ENCODE data around the gene PAQR7. TPM values are rescaled to one million over a fixed set of nuclear protein-coding genes. Genes with fewer than 3 reads are reported as not detected.

The PAQR7 gene
- polyA plus RNA-seq, 1 donor from 2014 or later, result 4.1 TPM

GRCh38 chr1:25863486-25864262, 11.8 kb downstream of the PAQR7 start:
- Histone ChIP-seq H4K20me1 (ENCODE audit: insufficient read depth) (no peaks in the 10 kb centered on the region), H3K4me3 (ENCODE audit: low read length) (no peak overlapping the region), H3K9ac (ENCODE audit: low read length) (no peak overlapping the region), H3K4me2 (ENCODE audit: low read length) (no peak overlapping the region), H3K9me3 (ENCODE audit: low read length) (no peaks in the 10 kb centered on the region), H2AFZ (ENCODE audit: low read depth, low read length) (no peak overlapping the region), H3K27me3 (ENCODE audit: insufficient read depth, low read depth, low read length) (peaks cover 5% of the 10 kb centered on the region), H3K36me3 (ENCODE audit: insufficient read depth, low read length) (peaks cover 5% of the 10 kb centered on the region), H3K27ac (ENCODE audit: low read length) (no peak overlapping the region), H3K9me2 (ENCODE audit: insufficient read depth, low read length) (no peaks in the 10 kb centered on the region), H3F3A (ENCODE audit: insufficient read depth, low read length, poor library complexity, severe bottlenecking) (no peaks in the 10 kb centered on the region), H3K79me2 (replicated peaks; ENCODE audit: insufficient read depth, low read length) (no peaks in the 10 kb centered on the region)
- TF ChIP-seq MXI1 (conservative IDR thresholded peaks at IDR 0.05; ENCODE audit: poor library complexity, severe bottlenecking) (no peak), RAD21 (conservative IDR thresholded peaks at IDR 0.05) (no peak), EP300 (conservative IDR thresholded peaks at IDR 0.05; ENCODE audit: poor library complexity, severe bottlenecking) (no peak), POLR2AphosphoS5 (IDR thresholded peaks at IDR 0.05) (no peak), EZH2 (IDR thresholded peaks at IDR 0.05; ENCODE audit: borderline replicate concordance, insufficient read depth, low read length, poor library complexity, severe bottlenecking) (no peak), SMC3 (conservative IDR thresholded peaks at IDR 0.05; ENCODE audit: poor library complexity) (no peak), TAF1 (IDR thresholded peaks at IDR 0.05; ENCODE audit: low read depth) (no peak)
- TF ChIP-seq, protein P1, sequence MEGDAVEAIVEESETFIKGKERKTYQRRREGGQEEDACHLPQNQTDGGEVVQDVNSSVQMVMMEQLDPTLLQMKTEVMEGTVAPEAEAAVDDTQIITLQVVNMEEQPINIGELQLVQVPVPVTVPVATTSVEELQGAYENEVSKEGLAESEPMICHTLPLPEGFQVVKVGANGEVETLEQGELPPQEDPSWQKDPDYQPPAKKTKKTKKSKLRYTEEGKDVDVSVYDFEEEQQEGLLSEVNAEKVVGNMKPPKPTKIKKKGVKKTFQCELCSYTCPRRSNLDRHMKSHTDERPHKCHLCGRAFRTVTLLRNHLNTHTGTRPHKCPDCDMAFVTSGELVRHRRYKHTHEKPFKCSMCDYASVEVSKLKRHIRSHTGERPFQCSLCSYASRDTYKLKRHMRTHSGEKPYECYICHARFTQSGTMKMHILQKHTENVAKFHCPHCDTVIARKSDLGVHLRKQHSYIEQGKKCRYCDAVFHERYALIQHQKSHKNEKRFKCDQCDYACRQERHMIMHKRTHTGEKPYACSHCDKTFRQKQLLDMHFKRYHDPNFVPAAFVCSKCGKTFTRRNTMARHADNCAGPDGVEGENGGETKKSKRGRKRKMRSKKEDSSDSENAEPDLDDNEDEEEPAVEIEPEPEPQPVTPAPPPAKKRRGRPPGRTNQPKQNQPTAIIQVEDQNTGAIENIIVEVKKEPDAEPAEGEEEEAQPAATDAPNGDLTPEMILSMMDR (IDR thresholded peaks at IDR 0.05; ENCODE audit: poor library complexity, severe bottlenecking), result no peak
- TF ChIP-seq, protein P2, sequence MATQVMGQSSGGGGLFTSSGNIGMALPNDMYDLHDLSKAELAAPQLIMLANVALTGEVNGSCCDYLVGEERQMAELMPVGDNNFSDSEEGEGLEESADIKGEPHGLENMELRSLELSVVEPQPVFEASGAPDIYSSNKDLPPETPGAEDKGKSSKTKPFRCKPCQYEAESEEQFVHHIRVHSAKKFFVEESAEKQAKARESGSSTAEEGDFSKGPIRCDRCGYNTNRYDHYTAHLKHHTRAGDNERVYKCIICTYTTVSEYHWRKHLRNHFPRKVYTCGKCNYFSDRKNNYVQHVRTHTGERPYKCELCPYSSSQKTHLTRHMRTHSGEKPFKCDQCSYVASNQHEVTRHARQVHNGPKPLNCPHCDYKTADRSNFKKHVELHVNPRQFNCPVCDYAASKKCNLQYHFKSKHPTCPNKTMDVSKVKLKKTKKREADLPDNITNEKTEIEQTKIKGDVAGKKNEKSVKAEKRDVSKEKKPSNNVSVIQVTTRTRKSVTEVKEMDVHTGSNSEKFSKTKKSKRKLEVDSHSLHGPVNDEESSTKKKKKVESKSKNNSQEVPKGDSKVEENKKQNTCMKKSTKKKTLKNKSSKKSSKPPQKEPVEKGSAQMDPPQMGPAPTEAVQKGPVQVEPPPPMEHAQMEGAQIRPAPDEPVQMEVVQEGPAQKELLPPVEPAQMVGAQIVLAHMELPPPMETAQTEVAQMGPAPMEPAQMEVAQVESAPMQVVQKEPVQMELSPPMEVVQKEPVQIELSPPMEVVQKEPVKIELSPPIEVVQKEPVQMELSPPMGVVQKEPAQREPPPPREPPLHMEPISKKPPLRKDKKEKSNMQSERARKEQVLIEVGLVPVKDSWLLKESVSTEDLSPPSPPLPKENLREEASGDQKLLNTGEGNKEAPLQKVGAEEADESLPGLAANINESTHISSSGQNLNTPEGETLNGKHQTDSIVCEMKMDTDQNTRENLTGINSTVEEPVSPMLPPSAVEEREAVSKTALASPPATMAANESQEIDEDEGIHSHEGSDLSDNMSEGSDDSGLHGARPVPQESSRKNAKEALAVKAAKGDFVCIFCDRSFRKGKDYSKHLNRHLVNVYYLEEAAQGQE (IDR thresholded peaks at IDR 0.05; ENCODE audit: borderline replicate concordance), result no peak

GRCh38 chr1:25862785-25863485, 12.6 kb downstream of the PAQR7 start:
- Histone ChIP-seq H3F3A (ENCODE audit: insufficient read depth, low read length, poor library complexity, severe bottlenecking) (no peaks in the 10 kb centered on the region), H2AFZ (ENCODE audit: low read depth, low read length) (no peak overlapping the region), H3K9me3 (ENCODE audit: low read length) (no peaks in the 10 kb centered on the region), H3K4me2 (ENCODE audit: low read length) (no peak overlapping the region), H3K27ac (ENCODE audit: low read length) (no peak overlapping the region), H3K27me3 (ENCODE audit: insufficient read depth, low read depth, low read length) (peaks cover 8% of the 10 kb centered on the region), H3K4me3 (ENCODE audit: low read length) (no peak overlapping the region), H3K9me2 (ENCODE audit: insufficient read depth, low read length) (no peaks in the 10 kb centered on the region), H3K36me3 (ENCODE audit: insufficient read depth, low read length) (peaks cover 5% of the 10 kb centered on the region), H3K9ac (ENCODE audit: low read length) (no peak overlapping the region), H3K79me2 (replicated peaks; ENCODE audit: insufficient read depth, low read length) (no peaks in the 10 kb centered on the region), H4K20me1 (ENCODE audit: insufficient read depth) (no peaks in the 10 kb centered on the region)
- no peak for TF ChIP-seq SMC3 (conservative IDR thresholded peaks at IDR 0.05; ENCODE audit: poor library complexity)
- TF ChIP-seq POLR2AphosphoS5 (IDR thresholded peaks at IDR 0.05), result no peak
- TF ChIP-seq, protein P2 (IDR thresholded peaks at IDR 0.05; ENCODE audit: borderline replicate concordance), result no peak
- TF ChIP-seq, protein P1 (IDR thresholded peaks at IDR 0.05; ENCODE audit: poor library complexity, severe bottlenecking), result no peak
- TF ChIP-seq RAD21 (conservative IDR thresholded peaks at IDR 0.05), result no peak
- TF ChIP-seq MXI1 (conservative IDR thresholded peaks at IDR 0.05; ENCODE audit: poor library complexity, severe bottlenecking), result no peak
- TF ChIP-seq TAF1 (IDR thresholded peaks at IDR 0.05; ENCODE audit: low read depth), result no peak
- TF ChIP-seq EZH2 (IDR thresholded peaks at IDR 0.05; ENCODE audit: borderline replicate concordance, insufficient read depth, low read length, poor library complexity, severe bottlenecking), result no peak
- TF ChIP-seq EP300 (conservative IDR thresholded peaks at IDR 0.05; ENCODE audit: poor library complexity, severe bottlenecking), result no peak
